ENCODE results near the gene ATXN1L.
A peak's percentile ranks its signal among the peaks of the same experiment; 100 is the strongest.
"Not testable (repeated sequence)": the region's sequence is repeated elsewhere in the genome, so short reads cannot be mapped to it uniquely, and the experiment has no call there.

Gene ATXN1L

DNA sequence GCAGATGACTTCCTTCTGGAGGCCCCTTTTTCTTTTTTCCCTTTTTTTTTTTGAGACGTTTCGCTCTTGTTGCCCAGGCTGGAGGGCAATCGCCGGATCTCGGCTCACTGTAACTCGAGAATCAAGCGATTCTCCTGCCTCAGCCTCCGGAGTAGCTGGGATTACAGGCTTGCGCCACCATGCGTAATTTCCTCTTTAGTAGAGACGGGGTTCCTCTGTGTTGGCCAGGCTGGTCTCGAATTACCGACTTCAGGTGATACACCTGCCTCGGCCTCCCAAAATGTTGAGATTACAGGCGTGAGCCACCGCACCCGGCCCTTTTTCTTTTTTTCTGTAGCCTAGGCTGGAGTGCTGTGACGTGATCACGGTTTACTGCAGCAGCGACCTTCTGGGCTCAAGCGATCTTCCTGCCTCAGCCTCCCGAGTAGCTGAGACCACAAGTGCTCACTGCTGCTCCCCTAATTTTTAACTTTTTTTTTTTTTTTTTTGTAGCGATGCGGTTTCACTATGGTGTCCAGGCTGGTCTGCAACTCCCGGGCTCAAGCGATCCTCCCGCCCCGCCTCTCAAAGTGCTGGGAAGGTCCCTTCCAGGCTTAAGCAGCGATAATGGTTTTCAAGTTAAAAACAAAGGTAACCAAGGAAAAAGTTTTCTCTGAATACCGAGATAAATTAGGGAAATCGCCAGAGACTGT lies 48.6 kb downstream of the ATXN1L start:
- peak in 30 of 51 donors; percentile 8 to 70 (median 29) for DNase-seq

DNA sequence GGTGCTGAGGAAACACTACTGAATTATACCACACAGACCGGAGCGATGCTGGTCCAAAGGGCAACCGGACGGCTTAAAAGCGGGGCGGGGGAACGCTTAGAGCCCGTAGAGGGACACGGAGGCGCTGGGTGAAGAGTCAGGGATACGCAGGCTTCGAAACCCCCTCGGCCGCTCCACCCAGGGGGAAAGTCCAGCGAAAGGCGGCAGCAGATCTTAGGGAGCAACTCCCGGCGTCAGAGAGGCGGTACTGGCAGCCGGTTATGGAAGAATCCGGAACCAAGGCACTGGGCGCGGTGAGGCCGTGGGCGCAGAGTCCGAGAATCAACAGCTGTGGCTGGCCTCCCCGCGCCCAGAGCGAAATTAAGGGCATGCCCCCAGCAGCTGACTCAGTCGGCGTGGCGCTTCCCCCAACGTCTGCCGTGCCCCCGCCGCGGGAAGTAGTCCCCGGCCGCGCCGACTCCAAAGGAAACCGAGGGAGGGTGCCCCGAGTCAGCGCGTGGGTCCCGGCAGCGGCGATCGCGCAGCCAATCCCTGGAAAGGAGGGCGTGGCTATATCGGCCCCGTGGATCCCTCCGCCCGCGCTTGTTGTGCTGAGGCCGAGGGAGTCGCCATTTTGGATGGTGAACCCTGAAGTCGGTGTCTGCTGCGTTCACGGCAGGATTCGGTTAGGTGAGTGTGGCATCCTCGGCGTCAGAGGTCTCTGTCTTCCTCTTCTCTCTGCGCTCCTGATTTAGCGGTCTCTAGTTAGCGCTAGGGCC lies 49.3 kb downstream of the ATXN1L start, which contains the start of gene IST1:
Gene IST1 (plus strand): TSS at position 611 of the 758 bp plus-strand sequence. CDS start 20,110 bp downstream, outside the sequence.
- DNase-seq: peak; percentile 66 to 98 (median 95)

- DNase-seq: peak in 21 of 51 donors; percentile 30 to 79 (median 49)
These were observed 50.0 kb downstream of the ATXN1L start for GRCh38 chr16:71895679-71896365.

GRCh38 chr16:71896764-71897368 lies 51.1 kb downstream of the ATXN1L start:
- DNase-seq: no peak

- DNase-seq: no peak
These were observed 53.4 kb downstream of the ATXN1L start for GRCh38 chr16:71899171-71899570.

DNA sequence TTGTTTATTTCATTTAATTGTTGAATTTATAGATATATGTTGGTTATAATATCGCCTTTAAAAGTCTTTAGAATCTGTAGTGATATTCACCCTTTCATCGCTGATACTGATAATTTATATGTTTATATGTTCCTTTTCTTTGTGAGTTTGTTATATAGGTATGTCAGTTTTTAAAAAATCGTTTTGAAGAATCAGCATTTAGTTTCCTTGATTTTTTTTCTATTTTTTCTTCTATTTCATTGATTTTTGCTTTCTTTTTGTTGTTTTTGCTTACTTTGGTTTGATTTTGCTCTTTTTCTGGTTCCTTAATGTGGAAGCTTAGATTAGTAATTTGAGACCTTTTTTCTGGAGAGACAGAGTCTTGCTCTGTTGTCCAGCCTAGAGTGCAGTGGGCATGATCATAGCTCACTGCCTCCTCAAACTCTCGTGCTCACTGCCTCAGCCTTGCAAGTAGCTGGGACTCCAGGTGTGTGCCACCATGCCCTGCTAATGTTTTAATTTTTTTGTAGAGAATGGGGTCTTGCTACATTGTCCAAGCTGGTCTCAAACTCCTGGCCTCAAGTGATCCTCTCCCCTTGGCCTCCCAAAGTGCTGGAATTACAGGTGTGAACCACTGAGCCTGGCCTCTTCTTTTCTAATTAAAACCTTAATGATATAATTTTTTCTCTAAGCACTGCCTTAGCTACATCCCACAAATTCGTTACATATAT lies 57.0 kb downstream of the ATXN1L start:
- DNase-seq: no peak

GRCh38 chr16:71903608-71904007 lies 57.8 kb downstream of the ATXN1L start:
- DNase-seq: no peak

DNA sequence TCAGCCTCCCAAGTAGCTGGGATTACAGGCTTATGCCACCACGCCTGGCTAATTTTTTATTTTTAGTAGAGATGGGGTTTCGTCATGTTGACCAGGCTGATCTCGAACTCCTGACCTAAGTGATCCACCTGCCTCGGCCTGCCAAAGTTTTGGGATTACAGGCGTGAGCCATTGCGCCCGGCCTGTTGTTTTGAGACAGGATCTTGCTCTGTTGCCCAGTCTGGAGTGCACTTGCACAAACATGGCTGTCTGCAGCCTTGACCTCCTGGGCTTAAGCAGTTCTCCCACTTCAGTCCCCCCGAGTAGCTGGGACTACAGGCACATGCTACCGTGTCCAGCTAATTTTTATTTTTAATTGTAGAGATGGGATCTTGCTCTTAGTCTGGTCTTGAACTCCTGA lies 58.5 kb downstream of the ATXN1L start:
- DNase-seq: no peak

GRCh38 chr16:71905765-71906164 lies 60.0 kb downstream of the ATXN1L start:
- DNase-seq: not testable (repeated sequence)
